HCT116 (cell line): ENCODE measurements around the gene SNX2. TPM values are rescaled to one million over a fixed set of nuclear protein-coding genes. Genes with fewer than 3 reads are reported as not detected.

Experiments
- ATAC-seq: fragments of 200-7000 bp; cut with Tn5 transposase; 2 replicates; pipeline ENCODE4 v1.9.1; 2020; ENCODE audit warnings: mild to moderate bottlenecking, moderate library complexity
- BruUV-seq: library from RNA; stranded (reverse); fragments of 400-500 nt; replicated peaks from 2 replicates; lab custom pipeline; 2021; lab: Mats Ljungman, UMichigan
- CTCF ChIA-PET: fragments of 300-600 bp; sonication (Branson Sonifier 250); formaldehyde crosslinking; loops from one replicate; lab custom pipeline; 2021; ENCODE audit warnings: antibody characterized with exemption; lab: Charles Lee
- POLR2A ChIA-PET: fragments of 300-600, 350-600 bp; sonication (Branson Sonifier 250); formaldehyde crosslinking; loops from one replicate; lab custom pipeline; 2021; ENCODE audit warnings: antibody characterized with exemption; lab: Charles Lee
- RAD21 ChIA-PET, 2 experiments: fragments of 300-600 bp; sonication (Branson Sonifier 250); formaldehyde crosslinking; loops; one replicate each; lab custom pipeline; 2023; ENCODE audit warnings: low total read pairs in 2 of 2; ENCODE audit not compliant: uncharacterized antibody in 2 of 2, unreplicated experiment in 2 of 2, low non-redundant PET in 1 of 2; lab: Charles Lee
- DNase-seq: peaks from one replicate; pipeline ENCODE4 v3.0.0-alpha.2; 2010; ENCODE audit warnings: low read depth, low spot score
- H2AFZ ChIP-seq: fragments of 200-600 bp; shearing (Covaris generic), sonication (generic); 2 replicates; pipeline ENCODE4 v1.6.1; 2017; ENCODE audit warnings: low read depth, mixed run types, mixed read lengths, antibody characterized with exemption, low read length; ENCODE audit not compliant: poor library complexity, severe bottlenecking
- H3K27ac ChIP-seq: 2 replicates; pipeline ENCODE4 v1.5.1; 2012; ENCODE audit warnings: low read depth, low read length
- H3K27me3 ChIP-seq: fragments of 200-600 bp; sonication (generic); 2 replicates; pipeline ENCODE4 v1.6.1; 2016; ENCODE audit warnings: mixed run types, low read length, mixed read lengths; ENCODE audit not compliant: insufficient read depth
- H3K36me3 ChIP-seq, 2 experiments: fragments of 200-500 bp in 1 of 2; fragments of 200-600 bp in 1 of 2; sonication (Bioruptor generic) in 1 of 2; sonication (generic) in 1 of 2; 2 replicates each; pipeline versions ENCODE4 v1.5.1 to v1.6.1; 2014 to 2016; ENCODE audit warnings: low read length in 2 of 2, inconsistent platforms in 1 of 2, mixed read lengths in 1 of 2, mixed run types in 1 of 2; ENCODE audit not compliant: insufficient read depth in 2 of 2, control insufficient read depth in 1 of 2
- H3K4me1 ChIP-seq, 2 experiments: fragments of 200-600 bp in 1 of 2; sonication (generic) in 1 of 2; 2 replicates each; pipeline versions ENCODE4 v1.5.1 to v1.6.1; 2012 to 2017; ENCODE audit warnings: low read length in 2 of 2, inconsistent platforms in 1 of 2, mild to moderate bottlenecking in 1 of 2, mixed read lengths in 1 of 2, mixed run types in 1 of 2, moderate library complexity in 1 of 2; ENCODE audit not compliant: insufficient read depth in 2 of 2, control insufficient read depth in 1 of 2
- H3K4me2 ChIP-seq: fragments of 200-600 bp; sonication (generic); 2 replicates; pipeline ENCODE4 v1.6.1; 2017; ENCODE audit warnings: mixed run types, low read length, mixed read lengths
- H3K4me3 ChIP-seq, 2 experiments: fragments of 200-600 bp in 1 of 2; sonication (generic) in 1 of 2; replicated peaks in 1 of 2; 2 replicates each; pipeline ENCODE4 v1.5.1; 2011 to 2016; ENCODE audit warnings: low read length in 2 of 2, control low read depth in 1 of 2, low read depth in 1 of 2, mild to moderate bottlenecking in 1 of 2, mixed read lengths in 1 of 2, mixed run types in 1 of 2
- H3K79me2 ChIP-seq: fragments of 200-600 bp; sonication (generic); 2 replicates; pipeline ENCODE4 v1.6.1; 2017; ENCODE audit warnings: mild to moderate bottlenecking, mixed run types, low read length, moderate library complexity, mixed read lengths; ENCODE audit not compliant: insufficient read depth
- H3K9ac ChIP-seq: fragments of 200-600 bp; sonication (generic); 2 replicates; pipeline ENCODE4 v1.6.1; 2016; ENCODE audit warnings: low read length, mixed read lengths
- H3K9me2 ChIP-seq: fragments of 200-600 bp; sonication (generic), shearing (Covaris generic); 2 replicates; pipeline ENCODE4 v1.6.1; 2017; ENCODE audit warnings: mixed run types, mild to moderate bottlenecking, moderate library complexity; ENCODE audit not compliant: insufficient read depth
- H3K9me3 ChIP-seq, 2 experiments: fragments of 200-500 bp in 1 of 2; fragments of 200-600 bp in 1 of 2; sonication (Bioruptor generic) in 1 of 2; sonication (generic) in 1 of 2; 2 replicates each; pipeline ENCODE4 v1.6.1; 2014 to 2017; ENCODE audit warnings: low read length in 2 of 2, mixed read lengths in 2 of 2, inconsistent platforms in 1 of 2, low read depth in 1 of 2, mild to moderate bottlenecking in 1 of 2, mixed run types in 1 of 2, moderate library complexity in 1 of 2; ENCODE audit not compliant: control insufficient read depth in 1 of 2, insufficient read depth in 1 of 2
- H4K20me1 ChIP-seq: fragments of 200-600 bp; sonication (generic), shearing (Covaris generic); 2 replicates; pipeline ENCODE4 v1.6.1; 2017; ENCODE audit warnings: mixed run types, mild to moderate bottlenecking, moderate library complexity; ENCODE audit not compliant: insufficient read depth
- CEBPB ChIP-seq: IDR thresholded peaks from 2 replicates; pipeline ENCODE4 v1.6.1; 2012; ENCODE audit warnings: low read depth
- EGR1 ChIP-seq: IDR thresholded peaks from 2 replicates; pipeline ENCODE4 v1.6.1; 2012; ENCODE audit warnings: low read depth
- ELF1 ChIP-seq: IDR thresholded peaks from 2 replicates; pipeline ENCODE4 v1.6.1; 2012; ENCODE audit warnings: low read depth, borderline replicate concordance
- EZH2phosphoT487 ChIP-seq: fragments of 200-600 bp; IDR thresholded peaks from 2 replicates; pipeline ENCODE4 v1.6.1; 2018; ENCODE audit warnings: antibody characterized with exemption, borderline replicate concordance
- FOSL1 ChIP-seq: IDR thresholded peaks from 2 replicates; pipeline ENCODE4 v1.6.1; 2012; ENCODE audit warnings: low read depth
- JUND ChIP-seq: IDR thresholded peaks from 2 replicates; pipeline ENCODE4 v1.6.1; 2012
- POLR2A ChIP-seq: IDR thresholded peaks from 2 replicates; pipeline ENCODE4 v1.7.0; 2011; ENCODE audit warnings: borderline replicate concordance; ENCODE audit not compliant: insufficient read depth, insufficient read length; ENCODE audit errors: extremely low read depth
- POLR2AphosphoS5 ChIP-seq: IDR thresholded peaks from 2 replicates; pipeline ENCODE4 v1.6.1; 2011; ENCODE audit warnings: mild to moderate bottlenecking, low read depth, low read length, moderate library complexity
- RAD21 ChIP-seq: IDR thresholded peaks from 2 replicates; pipeline ENCODE4 v1.6.1; 2012; ENCODE audit warnings: low read depth, mild to moderate bottlenecking
- SIN3A ChIP-seq: IDR thresholded peaks from 2 replicates; pipeline ENCODE4 v1.6.1; 2012; ENCODE audit warnings: low read depth
- SRF ChIP-seq: IDR thresholded peaks from 2 replicates; pipeline ENCODE4 v1.6.1; 2012; ENCODE audit warnings: low read depth
- TCF7L2 ChIP-seq: IDR thresholded peaks from 2 replicates; pipeline ENCODE4 v1.7.0; 2011; ENCODE audit warnings: borderline replicate concordance, inconsistent platforms; ENCODE audit not compliant: insufficient read depth, insufficient read length; ENCODE audit errors: extremely low read depth
- YY1 ChIP-seq: IDR thresholded peaks from 2 replicates; pipeline ENCODE4 v1.6.1; 2011; ENCODE audit warnings: low read length, low read depth, moderate library complexity, mild to moderate bottlenecking; ENCODE audit not compliant: insufficient replicate concordance; ENCODE audit errors: extremely low read depth
- ZNF274 ChIP-seq: fragments of 200-500 bp; sonication (Bioruptor generic); IDR thresholded peaks from 2 replicates; pipeline ENCODE4 v1.6.1; 2014; ENCODE audit warnings: mild to moderate bottlenecking, low read depth, low read length, inconsistent platforms
- intact Hi-C: fragments of 100-400 bp; cut with micrococcal nuclease; formaldehyde crosslinking; loops from 2 replicates; pipeline ENCODE4 v1.10.0; 2022
- total RNA-seq: library from RNA; stranded (reverse); gene quantifications from one replicate; pipeline ENCODE4 v1.2.1, GENCODE V29; 2021; ENCODE audit not compliant: unreplicated experiment
- TF ChIP-seq, protein P1 (sequence below): IDR thresholded peaks from 2 replicates; pipeline ENCODE4 v1.6.1; 2011; ENCODE audit warnings: mild to moderate bottlenecking, low read length, moderate library complexity; ENCODE audit not compliant: insufficient replicate concordance; ENCODE audit errors: extremely low read depth

Gene SNX2
- total RNA-seq, 1 experiment from 2014 or later, result 57.7 TPM

DNA sequence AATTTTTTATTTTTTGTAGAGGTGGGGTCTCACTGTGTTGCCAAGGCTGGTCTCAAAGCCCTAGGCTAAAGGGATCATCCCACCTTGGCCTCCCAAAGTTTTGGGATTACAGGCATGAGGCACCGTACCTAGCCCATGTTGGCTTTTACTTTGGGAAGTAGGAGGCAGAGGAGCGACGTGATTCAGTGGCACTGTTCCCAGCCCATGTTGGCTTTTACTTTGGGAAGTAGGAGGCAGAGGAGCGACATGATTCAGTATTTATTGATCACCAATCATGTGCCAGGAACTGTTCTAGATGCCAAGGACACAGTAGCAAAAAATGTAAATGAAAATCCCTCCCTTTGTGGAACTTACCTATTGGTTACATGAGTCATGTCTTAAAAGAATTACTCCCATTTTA, 88.8 kb downstream of the SNX2 start:
- no TSS peak for BruUV-seq
- DNase-seq (no peak), ATAC-seq (no peak)
- ChIA-PET CTCF (no interaction called here), RAD21 (no interaction called here), POLR2A (no interaction called here)
- Histone ChIP-seq H3K9ac (no peak overlapping the region), H2AFZ (no peak overlapping the region), H3K27ac (no peak overlapping the region), H3K79me2 (0 out of 2 replicates have a peak, but pooled peaks cover 4% of the 10 kb centered on the region), H3K4me3 (no peak overlapping the region), H3K36me3 (no peaks in the 10 kb centered on the region), H3K9me2 (no peaks in the 10 kb centered on the region), H3K27me3 (no peaks in the 10 kb centered on the region), H3K9me3 (no peaks in the 10 kb centered on the region), H3K4me2 (no peak overlapping the region), H4K20me1 (no peaks in the 10 kb centered on the region), H3K4me1 (no peaks in the 10 kb centered on the region)
- intact Hi-C loops, result no loop called here
- TF ChIP-seq, protein P1, sequence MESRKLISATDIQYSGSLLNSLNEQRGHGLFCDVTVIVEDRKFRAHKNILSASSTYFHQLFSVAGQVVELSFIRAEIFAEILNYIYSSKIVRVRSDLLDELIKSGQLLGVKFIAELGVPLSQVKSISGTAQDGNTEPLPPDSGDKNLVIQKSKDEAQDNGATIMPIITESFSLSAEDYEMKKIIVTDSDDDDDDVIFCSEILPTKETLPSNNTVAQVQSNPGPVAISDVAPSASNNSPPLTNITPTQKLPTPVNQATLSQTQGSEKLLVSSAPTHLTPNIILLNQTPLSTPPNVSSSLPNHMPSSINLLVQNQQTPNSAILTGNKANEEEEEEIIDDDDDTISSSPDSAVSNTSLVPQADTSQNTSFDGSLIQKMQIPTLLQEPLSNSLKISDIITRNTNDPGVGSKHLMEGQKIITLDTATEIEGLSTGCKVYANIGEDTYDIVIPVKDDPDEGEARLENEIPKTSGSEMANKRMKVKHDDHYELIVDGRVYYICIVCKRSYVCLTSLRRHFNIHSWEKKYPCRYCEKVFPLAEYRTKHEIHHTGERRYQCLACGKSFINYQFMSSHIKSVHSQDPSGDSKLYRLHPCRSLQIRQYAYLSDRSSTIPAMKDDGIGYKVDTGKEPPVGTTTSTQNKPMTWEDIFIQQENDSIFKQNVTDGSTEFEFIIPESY, result no peak
- TF ChIP-seq RAD21 (no peak), YY1 (no peak), ELF1 (no peak), CEBPB (no peak), SIN3A (no peak)

DNA sequence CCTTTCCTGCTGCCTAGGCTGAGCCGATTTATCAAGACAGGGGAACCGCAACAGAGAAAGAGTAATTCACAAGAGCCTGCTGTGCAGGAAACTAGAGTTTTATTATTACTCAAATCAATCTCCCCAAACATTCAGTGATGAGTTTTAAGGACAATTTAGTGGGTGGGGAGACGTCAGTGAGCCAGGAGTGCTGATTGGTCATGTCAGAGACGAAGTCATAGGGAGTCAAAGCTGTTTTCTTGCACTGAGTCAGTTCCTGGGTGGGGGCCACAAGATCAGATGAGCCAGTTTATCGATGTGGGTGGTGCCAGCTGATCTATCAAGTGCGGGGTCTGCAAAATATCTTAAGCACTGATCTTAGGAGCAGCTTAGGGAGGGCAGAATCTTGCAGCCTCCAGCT, 89.5 kb downstream of the SNX2 start:
- CTCF ChIA-PET, result no interaction called here
- Histone ChIP-seq H3K36me3 (no peaks in the 10 kb centered on the region), H2AFZ (no peak overlapping the region), H4K20me1 (no peaks in the 10 kb centered on the region), H3K9me2 (no peaks in the 10 kb centered on the region), H3K4me1 (no peaks in the 10 kb centered on the region), H3K9me3 (no peaks in the 10 kb centered on the region), H3K4me2 (no peak overlapping the region), H3K27ac (no peak overlapping the region), H3K79me2 (no peaks in the 10 kb centered on the region), H3K4me3 (no peak overlapping the region), H3K9ac (no peak overlapping the region)
- no TSS peak for BruUV-seq
- ATAC-seq (no peak), DNase-seq (no peak)
- TF ChIP-seq, protein P1, result no peak
- no peak for TF ChIP-seq JUND
- TF ChIP-seq SIN3A, result no peak
- no peak for TF ChIP-seq EZH2phosphoT487
- no peak for TF ChIP-seq POLR2A
- no peak for TF ChIP-seq EGR1
- TF ChIP-seq TCF7L2, result no peak
- TF ChIP-seq SRF, result no peak
- no peak for TF ChIP-seq ZNF274
- TF ChIP-seq POLR2AphosphoS5, result no peak
- TF ChIP-seq FOSL1, result no peak
- no peak for TF ChIP-seq RAD21
- TF ChIP-seq, all 23 proteins: peak for 0
- intact Hi-C loops, result no loop called here
- no peaks in the 10 kb centered on the region for H3K27me3 ChIP-seq
- POLR2A ChIA-PET, result no interaction called here
- RAD21 ChIA-PET, result no interaction called here
